MV-4-11 (cell line): ENCODE data around the gene TMEM95.
A peak's percentile ranks its signal among the peaks of the same experiment; 100 is the strongest.

ENCODE experiments used
- DNase-seq: peaks from one replicate; lab custom pipeline; 2025; lab: John Stamatoyannopoulos, UW

TMEM95 gene

DNA sequence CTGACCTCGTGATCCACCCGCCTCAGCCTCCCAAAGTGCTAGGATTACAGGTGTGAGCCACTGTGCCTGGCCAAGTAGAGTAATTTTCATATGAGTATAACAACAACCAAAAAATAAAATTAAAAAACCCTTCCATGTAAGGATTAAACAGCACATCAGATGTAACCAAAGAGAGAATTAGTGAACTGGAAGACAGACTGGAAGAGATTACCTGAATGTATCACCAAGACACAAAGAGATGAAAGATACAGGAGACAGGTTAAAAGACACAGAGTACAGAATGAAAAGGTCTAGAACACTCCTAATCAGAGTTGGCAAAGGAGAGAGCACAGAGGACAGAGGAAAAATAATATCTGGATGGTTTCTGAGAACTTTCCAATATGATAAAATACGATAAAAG lies 24.2 kb downstream of the TMEM95 start:
- no peak for DNase-seq

DNA sequence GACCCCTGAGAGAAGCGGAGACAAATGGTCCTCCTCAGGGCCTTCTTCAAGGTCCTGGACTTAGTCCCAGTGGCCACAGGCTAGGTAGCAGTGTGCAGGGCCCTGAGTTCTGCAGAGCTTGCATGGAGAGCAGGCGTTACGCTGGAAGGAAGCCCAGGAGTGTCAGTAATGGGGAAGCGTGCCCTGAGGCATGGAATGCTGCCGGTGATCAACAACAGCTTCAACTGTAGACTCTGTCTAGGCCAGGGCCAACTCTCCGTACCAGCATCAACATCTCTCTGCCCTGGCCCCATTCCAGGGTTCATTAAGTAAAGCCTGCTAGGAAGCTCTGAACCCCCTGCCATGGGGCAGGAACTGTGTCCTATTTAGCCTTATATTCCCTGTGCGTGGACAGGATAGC lies 25.4 kb downstream of the TMEM95 start:
- DNase-seq = no peak

DNA sequence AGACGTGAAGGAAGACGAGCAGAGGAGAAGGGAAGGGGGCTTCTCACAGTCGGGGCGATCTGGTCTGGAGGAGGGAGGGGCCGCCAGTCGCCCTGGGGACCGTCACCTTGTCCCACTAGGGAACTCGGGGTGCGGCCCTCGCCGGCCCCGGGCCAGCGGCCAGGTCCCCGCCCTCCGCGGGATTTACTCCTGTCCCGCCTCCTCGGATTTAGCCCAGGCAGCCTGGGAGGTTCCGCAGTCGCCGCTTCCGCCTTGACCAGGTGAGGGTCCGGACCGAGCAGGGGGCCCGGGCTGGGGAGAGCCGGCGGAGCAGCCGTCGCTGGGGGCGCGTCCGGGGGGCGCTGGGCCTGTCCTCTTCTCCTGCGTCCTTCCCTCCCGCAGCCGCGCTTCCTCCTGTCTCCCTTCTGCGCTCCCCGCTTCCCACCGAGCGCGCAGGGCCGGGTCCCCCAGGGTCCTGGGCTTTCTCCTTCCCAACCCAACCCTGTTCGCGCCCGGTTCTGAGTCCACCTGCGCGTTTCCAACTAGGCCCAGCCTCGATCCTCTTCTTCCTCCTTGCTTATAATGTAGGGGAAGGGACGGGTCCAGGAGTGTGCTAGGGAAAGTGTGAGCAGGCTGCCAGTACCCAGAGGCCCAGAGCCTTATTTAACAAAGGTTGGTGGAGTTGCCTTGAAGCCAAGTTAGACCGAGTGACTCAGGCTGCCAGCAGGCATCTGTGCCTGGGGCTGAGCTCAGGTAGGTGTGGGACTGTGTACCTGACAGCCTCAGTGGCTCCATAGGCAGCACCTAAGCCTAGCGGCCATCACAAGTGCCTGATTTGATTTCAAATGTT lies 26.1 kb downstream of the TMEM95 start, which contains the start of gene TNK1:
TNK1 (plus strand) TSS at position 235 of the 829 bp plus-strand sequence. CDS start 1,838 bp downstream, outside the sequence.
- DNase-seq = no peak

DNA sequence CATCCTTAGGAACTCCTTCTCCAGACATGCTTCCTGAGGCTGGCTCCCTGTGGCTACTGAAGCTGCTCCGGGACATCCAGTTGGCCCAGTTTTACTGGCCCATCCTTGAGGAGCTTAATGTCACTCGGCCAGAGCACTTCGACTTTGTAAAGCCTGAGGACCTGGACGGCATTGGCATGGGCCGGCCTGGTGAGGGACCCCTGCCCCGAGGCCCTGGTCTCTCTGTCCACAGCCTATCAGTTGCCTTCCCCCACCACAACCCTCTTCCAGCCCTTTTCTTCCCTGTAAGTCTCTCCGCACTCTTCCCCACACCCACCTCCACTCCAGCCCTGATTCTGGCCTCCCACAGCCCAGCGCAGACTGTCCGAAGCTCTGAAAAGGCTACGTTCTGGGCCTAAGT lies 27.9 kb downstream of the TMEM95 start:
- DNase-seq = no peak

DNA sequence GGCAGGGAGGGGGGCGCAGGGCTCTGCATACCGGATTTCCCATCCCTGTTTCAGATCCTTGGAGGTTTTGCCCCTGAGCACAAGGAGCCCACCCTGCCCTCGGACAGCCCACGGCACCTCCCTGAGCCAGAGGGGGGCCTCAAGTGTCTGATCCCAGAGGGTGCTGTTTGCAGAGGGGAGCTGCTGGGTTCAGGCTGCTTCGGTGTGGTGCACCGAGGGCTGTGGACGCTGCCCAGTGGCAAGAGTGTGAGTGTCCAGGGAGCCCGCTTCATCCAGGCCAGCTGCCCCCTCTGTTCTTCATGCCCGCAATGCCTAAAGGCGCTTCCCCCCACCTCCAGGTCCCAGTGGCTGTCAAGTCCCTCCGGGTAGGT lies 28.4 kb downstream of the TMEM95 start:
- no peak for DNase-seq

DNA sequence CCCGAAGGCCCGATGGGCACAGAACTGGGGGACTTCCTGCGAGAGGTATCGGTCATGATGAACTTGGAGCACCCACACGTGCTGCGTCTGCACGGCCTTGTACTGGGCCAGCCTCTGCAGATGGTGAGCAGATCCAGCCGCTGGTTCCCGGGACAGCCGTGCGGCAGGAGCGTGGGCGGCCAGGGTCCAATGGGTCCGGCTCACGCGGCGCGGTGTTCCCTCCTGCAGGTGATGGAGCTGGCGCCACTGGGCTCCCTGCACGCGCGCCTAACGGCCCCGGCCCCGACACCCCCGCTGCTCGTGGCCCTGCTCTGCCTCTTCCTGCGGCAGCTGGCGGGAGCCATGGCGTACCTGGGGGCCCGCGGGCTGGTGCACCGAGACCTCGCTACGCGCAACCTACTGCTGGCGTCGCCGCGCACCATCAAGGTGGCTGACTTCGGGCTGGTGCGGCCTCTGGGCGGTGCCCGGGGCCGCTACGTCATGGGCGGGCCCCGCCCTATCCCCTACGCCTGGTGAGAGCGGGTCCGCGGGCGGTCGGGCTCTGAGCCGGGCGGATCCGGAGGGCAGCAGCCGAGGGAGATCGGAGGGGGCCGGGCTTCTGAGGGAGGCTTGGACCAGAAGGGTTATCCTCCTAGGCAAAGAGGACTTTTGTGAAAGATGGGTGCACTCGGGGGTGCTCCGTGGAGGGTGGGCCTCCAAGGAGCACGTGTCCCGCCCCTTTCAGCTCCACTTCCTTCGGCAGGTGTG lies 29.0 kb downstream of the TMEM95 start:
- DNase-seq = no peak

DNA sequence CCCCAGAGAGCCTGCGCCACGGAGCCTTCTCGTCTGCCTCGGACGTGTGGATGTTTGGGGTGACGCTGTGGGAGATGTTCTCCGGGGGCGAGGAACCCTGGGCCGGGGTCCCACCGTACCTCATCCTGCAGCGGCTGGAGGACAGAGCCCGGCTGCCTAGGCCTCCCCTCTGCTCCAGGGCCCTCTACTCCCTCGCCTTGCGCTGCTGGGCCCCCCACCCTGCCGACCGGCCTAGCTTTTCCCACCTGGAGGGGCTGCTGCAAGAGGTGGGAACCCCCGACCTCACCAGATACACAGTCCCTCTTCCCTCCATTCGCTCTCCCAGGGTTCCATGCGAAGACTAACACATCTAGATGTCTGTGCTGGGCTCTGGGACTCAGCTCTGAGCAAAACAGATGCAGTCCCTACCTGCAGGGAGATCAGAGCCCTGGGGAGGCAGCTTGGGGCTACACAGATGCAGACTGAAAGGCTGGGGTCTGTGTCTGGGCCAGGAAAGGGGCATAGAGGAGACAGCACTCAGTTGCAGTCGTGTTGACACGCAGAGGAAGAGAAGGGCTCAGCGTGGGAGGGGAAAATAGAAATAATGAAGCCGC lies 29.6 kb downstream of the TMEM95 start:
- DNase-seq = no peak

DNA sequence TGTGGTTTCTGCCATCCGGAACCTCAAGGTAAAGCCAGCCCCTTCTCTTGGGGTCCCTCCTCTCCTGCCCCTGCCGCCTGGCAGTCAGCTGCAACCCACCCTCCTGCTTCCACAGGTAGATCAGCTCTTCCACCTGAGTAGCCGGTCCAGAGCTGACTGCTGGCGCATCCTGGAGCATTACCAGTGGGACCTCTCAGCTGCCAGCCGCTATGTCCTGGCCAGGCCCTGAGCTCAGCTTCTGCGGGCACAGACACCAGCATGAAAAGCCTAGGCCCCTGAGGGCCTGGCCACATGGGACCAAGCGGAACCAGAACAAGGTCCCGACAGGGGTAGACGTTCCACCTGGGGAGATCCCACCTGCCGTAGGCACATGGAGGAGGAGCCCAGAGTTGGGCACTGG lies 33.9 kb downstream of the TMEM95 start:
- no peak for DNase-seq

DNA sequence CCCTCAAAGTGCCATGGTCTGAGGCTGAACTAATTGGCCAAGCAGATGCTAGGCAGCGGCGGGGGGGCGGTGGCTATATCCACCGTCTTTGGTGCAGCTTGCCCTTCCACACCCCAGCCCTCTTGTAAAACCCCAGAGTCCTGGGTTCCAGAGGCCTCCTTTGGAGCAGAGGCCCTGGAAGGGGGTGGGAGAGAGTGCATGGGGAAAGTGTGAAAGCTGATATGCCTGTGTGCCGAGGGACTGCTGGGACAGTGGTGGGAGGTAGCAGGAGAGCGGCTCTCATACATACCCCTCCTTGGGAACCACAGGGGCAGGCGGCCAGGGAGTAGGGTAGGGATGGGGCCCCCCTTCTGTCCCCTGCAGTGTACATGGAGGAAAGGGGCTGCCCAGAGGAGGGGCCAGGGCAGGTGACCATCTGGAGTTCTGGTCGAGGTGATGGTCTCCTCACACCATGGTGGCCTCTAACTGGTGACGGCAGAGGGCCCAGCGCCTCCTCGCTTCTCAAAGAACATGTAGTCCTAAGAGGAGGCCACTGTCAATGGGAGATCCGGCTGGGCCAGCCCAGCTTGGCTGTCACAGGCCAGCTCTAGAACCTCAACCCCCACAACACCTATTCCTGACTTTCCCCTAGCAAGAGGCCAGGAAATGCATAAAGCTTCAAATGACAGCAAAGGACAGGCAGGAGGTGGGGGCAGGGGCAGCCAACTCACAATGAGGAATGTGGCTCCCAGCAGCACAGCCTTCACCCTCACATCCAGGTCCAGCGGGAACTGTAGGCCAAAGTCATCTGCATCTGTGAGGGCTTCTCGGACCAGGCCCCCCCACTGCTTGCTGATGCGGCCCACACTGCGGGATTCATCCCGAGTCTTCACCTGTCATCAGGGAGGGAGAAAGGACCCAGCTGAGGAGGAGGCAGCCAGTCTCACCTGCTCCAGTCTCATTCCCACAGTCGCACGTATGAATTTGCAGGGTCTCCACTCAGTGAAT lies 35.3 kb downstream of the TMEM95 start:
- no peak for DNase-seq

DNA sequence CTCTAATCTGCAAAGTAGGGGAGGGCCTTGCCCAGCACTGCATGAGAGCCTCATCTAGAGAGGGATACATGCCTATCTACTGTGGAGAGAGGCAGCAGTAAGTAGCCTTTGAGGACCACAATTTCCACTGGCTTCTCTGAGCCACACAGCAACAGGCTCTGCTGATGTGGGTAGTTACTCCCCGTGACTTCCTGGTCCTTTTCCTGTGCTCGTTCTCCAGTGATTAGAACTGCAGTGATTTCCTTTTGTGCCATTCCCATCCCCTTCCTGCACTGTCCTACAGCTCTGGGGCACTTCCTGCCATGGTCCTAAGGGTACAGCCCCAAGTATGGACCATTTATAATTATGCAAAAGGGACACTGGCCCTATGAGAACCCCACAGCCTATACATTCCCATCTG lies 36.4 kb downstream of the TMEM95 start:
- DNase-seq = no peak

DNA sequence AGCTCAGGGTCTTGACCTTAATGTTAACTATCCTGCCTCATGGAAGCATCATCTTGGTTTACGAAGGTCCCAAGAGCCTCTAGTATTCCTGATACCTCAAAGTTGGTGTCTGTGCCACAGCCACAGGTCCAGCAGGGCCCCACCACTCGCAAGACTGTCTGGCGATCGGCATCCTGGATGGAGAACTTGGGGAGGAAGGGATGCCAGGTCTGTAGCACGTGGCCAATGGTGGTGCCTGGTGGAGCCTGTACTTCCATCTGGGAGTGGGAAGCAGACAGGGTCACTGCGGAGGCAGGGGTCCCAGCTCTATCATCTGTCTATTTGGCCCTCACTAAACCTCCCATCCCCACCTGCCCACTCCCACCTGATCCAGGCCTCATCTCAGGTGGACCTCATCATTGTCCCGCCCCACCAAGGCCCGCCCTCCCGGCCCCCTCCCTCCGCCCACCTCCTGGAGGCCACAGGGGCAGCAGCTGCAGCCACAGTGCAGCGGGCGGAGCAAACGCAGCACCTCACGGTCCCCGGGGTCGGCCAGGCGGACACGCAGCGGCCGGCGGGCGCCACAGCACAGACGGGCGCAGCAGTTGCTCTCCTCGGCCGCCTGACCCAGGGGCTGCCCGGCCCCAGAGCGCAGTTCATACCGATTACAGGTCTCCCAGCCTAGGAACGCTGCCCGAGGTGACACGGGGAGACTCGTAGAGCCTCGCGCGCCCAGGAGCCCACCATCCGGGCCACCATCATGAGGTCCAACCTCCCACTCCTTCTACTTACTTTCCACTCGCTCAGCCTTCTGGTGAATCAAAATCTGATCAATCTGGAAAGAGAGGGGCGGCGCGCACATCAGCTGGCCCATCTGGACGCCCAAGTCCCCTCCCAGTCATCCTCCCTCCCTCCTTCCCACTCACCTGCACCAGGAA lies 38.0 kb downstream of the TMEM95 start:
- DNase-seq = no peak

DNA sequence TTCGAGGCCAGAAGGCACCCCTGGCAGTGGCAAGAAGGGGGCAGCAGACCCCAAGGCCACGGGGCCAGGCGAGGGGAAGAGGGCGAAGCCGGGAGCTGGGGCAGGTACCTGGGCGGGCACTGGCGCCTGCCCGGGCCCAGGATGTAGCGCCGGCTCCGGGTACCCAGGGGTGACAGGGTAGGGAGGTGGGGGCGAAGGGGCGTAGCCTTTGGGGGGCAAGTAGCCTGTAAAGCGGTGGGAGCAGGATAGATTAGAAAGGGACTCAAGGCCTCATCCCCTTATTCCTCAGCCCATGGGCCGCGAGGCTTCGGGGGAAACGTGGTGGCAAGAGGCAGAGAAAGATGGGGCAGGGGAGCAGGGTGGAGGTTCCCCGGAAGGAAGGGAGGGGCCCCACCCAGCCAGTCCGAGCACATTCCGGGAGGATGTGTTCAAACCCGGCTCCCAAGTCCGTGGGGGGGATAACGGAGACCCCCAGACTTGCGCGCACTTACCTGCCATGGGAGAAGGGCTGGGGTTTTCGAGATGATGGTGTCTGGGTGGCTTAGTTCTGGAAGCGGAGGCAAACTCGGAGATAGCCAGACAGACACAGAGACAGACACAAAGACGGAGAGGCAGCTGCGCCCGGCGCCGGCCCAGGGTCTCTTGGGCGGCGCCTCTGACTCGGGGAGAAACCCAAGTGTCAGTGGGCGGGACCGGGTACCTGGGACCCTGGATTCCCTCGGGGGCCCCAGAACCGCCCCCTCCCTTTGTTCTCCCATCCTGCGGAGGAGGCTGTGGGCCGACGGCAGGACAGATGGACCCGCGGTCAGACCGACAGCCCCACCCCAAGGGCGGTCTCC lies 38.9 kb downstream of the TMEM95 start:
- DNase-seq = no peak

DNA sequence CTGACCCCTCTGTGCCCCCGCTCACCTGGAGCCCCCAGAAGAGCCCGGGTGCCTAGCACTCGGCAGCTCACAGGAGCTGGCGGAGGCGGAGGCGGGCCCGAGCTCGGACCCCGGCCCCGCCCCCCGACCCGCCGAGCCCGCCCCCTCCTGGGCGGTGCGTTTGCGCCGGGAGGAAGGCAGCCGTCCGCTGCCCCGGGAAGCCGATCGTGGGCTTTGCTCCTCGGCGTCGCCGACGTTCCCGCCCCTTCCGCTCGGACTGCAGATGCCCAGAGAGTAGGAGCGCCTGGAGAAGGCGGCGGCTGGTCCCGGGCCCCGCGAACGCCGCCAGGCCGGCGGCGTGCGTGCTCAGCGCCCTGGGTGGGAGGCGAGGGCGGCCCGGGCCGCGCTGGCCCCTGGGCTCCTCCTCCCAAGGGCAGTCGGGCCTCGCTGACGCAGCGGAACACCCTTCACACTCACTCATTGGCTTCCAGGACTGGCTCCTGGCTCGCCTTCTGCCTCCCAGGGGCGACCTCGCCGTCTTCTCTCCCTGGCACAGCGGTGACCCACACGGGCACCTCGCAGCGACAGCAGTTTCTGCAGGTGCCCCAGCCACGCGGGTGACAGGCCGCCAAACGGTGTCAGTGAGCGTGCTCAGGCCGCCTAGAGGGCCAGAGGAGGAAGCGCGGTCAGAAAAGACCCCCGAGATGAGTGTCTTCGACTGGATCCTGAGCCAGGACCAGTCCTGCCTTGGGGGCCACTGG lies 39.7 kb downstream of the TMEM95 start, which contains the start of gene PLSCR3:
PLSCR3 (minus strand) TSS at position 74 of the 740 bp plus-strand sequence. CDS start 415 bp downstream, outside the sequence.
- peak; percentile 69 for DNase-seq

DNA sequence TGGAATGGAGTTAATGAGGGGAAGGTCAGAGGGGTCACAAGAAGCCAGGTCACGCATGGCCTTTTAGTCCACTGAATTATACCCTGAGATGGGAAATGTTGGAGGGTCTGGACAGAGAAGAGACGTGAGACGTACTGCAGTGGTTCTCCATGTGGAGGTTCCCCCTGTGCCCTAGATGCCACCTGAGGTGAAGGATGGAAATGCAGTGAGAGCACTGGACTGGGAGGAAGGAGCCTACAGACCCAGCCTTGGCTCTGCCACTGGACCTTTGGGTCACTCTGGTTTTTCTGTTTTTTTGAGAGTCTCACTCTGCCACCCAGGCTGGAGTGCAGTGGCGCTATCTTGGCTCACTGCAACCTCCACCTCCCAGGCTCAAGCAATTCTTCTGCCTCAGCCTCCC lies 41.2 kb downstream of the TMEM95 start:
- no peak for DNase-seq

DNA sequence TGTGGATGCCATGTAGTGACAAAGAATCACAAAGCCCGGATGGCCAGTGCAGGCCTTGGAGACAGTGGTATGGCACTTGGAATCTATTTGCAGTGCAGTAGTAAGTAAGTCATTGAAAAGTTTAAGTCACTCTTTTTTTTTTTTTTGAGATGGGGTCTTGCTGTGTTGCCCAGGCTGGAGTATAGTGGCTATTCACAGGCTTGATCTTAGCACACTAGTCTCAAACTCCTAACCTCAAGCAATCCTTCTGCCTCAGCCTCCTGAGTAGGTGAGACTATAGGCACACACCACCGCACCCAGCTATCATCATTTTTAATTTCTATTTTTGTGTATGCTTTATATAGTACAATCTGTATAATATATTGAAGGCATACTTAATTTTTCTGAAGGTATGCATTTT lies 43.7 kb downstream of the TMEM95 start:
- no peak for DNase-seq

DNA sequence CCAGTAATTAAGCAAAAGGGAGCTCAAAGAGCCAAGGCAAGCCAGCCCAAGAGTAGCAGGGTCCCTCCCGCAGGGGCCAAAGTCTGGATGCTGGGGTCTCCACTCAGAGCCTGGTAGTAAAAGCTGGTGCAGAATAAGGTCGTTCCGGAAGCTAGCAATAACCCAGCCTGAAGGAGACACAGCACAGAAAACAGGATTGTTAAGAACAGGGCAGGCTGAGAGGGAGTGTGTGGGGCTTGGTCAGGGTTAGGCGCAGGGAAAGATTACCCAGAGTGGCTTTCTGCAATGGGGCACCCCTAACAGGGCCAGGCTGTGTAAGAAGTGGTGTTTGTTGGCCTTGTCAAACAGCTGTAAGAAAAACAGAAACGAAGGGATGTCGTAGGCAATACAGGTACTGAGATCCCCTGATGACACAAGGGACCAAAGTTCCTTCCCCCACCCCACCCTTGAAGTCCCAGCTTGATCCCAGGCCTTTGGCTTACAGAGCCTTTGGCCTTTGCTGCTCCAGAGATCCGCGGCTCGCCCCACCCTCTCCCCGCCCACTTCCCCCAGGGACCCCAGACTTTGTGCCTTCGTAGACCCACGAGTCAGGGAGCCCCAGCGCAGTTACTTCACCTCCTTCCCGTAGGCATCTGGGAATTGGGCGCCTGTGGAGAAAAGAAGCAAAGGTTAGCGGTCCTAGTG lies 48.2 kb downstream of the TMEM95 start:
- DNase-seq = no peak

DNA sequence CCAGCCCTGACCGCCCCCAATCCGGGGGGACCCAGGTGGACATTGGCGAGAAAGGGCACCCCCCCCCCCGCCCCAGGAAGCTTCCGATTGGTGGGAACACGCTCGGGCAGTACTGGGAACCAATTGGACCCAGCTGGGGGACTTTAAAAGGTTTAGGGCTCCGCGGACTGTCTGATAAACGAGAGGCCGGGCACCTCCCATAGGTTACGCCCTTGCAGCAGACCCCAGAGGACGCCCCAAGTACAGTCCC lies 48.7 kb downstream of the TMEM95 start:
- no peak for DNase-seq

DNA sequence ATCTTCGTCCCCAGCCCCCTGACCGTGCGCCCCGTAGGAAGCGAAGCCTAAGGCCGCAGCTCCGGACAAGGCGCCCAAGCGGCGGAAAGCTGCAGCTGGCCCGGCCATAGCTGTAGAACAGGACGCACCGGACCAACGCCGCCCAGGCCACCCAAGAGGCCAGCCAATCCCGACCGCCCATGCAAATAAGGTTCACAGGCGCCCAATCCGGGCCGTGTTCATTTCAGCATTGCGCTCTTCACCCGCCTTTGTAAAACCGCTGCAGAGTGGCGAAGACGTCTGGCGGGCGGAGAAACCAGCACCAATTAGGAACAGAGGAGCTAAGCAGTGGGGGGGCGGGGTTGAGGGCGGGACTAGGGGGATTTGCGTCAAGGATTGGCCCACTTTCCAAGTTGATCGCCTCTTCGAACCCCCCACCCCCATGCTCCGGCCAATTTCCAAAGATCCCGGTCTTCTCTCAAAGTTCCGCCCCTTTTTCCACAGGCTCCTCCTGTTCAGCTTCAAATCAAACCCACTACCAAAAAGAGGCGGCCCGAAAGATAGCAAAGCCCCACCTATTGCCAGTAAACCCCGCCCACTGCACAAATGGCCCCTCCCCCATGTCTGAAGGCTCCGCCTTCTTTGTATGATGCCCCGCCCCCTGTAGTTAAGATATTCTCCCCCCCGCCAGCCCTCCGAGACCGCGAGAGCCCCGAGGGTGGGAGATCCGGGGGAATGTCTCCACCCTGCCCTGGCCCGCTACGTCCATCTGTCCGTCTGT lies 49.2 kb downstream of the TMEM95 start, which contains the start of gene TMEM256:
TMEM256 (minus strand) TSS at position 121 of the 760 bp plus-strand sequence; CDS start at position 108, 13 bp downstream.
- DNase-seq = peak; percentile 99
